H1 (cell line): ENCODE results near the gene TEAD4. TPM values are rescaled to one million over a fixed set of nuclear protein-coding genes. Genes with fewer than 3 reads are reported as not detected.

ENCODE experiments used
- BRCA1 ChIP-seq: IDR thresholded peaks from 2 replicates; pipeline ENCODE4 v1.6.1; 2012; ENCODE audit warnings: low read depth, low read length, improper control_type of control experiment
- CHD7 ChIP-seq: fragments of 300-600 bp; sonication (generic); IDR thresholded peaks from 2 replicates; pipeline ENCODE4 v1.7.1; 2012; ENCODE audit warnings: low read length, moderate library complexity, mild to moderate bottlenecking, inconsistent platforms; ENCODE audit not compliant: insufficient replicate concordance
- KDM4A ChIP-seq: IDR thresholded peaks from one replicate; pipeline ENCODE4 v1.7.1; 2012; ENCODE audit warnings: low read depth, mild to moderate bottlenecking, moderate library complexity, low read length, inconsistent platforms; ENCODE audit not compliant: severe bottlenecking
- SIN3A ChIP-seq, 2 experiments: IDR thresholded peaks in 1 of 2; conservative IDR thresholded peaks in 1 of 2; 2 replicates each; pipeline ENCODE4 v1.6.1; 2011 to 2012; ENCODE audit warnings: low read length in 2 of 2, improper control_type of control experiment in 1 of 2, low read depth in 1 of 2, mild to moderate bottlenecking in 1 of 2
- TAF1 ChIP-seq: IDR thresholded peaks from 2 replicates; pipeline ENCODE4 v1.6.1; 2011; ENCODE audit warnings: mild to moderate bottlenecking, low read depth, low read length
- polyA plus RNA-seq, 7 experiments: library from polyadenylated mRNA; depleted of rRNA in 3 of 7; stranded (reverse) in 5 of 7; unstranded in 2 of 7; fragments of >200 nt in 5 of 7; fragments of 200-250 nt in 2 of 7; gene quantifications; 1 replicate in 5 of 7; 2 replicates in 1 of 7; 4 replicates in 1 of 7; pipeline versions ENCODE4 v1.2.1 to v1.2.3, GENCODE V29; 2011 to 2013; ENCODE audit warnings: missing spikeins in 2 of 7, mixed read lengths in 2 of 7
- total RNA-seq: library from RNA; stranded (reverse); fragmentation: NEBNext Ultra II Directional; extraction: Animal tissue kit (Norgen Biotek cat#: 25700); gene quantifications from 2 replicates; pipeline ENCODE4 v1.2.1, GENCODE V29; 2021
- TF ChIP-seq, protein P1 (sequence below): IDR thresholded peaks from 2 replicates; pipeline ENCODE4 v1.6.1; 2012; ENCODE audit warnings: inconsistent platforms

The TEAD4 gene
- total and polyA plus RNA-seq, 2 of the 8 experiments (the other 6 are each of a cell fraction or from before 2014, with no cell fraction given): 56.7 to 116 TPM

GRCh38 chr12:2958432-2959191 is 585 bp upstream of the TEAD4 start (continued):
- TF ChIP-seq CHD7: no peak
- TF ChIP-seq KDM4A: peak; percentile 28
- TF ChIP-seq SIN3A (conservative IDR thresholded peaks at IDR 0.05 in 1 of 2, IDR thresholded peaks at IDR 0.05 in 1 of 2; ENCODE audit: low read depth in 1 of 2, low read length in 2 of 2): peak in 1 of 2 experiments; percentile 31; a peak in 1 of 4 replicates
- TF ChIP-seq BRCA1: no peak
- TF ChIP-seq, protein P1, sequence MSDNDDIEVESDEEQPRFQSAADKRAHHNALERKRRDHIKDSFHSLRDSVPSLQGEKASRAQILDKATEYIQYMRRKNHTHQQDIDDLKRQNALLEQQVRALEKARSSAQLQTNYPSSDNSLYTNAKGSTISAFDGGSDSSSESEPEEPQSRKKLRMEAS: peak; percentile 83
- TF ChIP-seq TAF1: 0 out of 2 replicates have a peak, but pooled peaks have one; percentile 13
